ENCODE data around the gene SUPT3H.

The SUPT3H gene

DNA sequence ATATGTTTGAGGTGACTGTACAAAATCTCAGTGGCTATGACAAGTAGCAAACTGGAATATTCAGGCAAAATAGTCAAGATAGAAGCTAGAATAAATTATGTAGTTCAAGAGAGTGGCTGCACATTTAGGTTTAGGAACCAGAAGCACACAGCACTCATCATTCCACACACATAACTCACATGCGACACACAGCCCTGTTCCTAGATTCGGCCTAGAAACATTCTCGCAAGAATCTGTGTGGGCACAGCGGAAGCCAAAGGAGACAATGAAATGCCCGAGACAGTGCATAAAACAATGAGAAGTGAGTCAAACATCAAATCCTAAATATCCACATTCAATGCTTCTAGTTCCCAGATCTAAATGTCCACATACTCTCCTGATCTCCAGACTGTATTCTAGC lies 9.5 kb upstream of the SUPT3H start:
- DNase-seq, result no peak

DNA sequence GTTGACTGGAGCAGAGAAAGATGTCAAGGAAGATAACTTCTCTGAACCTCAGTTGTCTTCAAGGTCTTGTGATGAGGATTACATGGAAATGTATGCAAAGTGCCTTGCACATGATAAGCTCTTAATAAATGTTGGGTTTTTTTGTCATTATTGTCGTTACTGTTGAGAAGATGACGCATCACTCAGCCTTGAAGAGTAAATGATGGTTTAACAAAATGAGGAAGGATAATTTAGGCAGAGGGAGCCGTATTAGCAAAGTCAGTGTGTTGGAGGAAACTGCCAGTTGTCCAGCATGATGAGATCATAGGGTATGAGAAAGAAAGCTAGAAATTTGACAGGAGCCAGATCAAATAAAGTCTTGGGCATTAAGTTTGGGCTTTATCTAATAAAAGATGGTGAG lies 8.8 kb upstream of the SUPT3H start:
- DNase-seq, result no peak

DNA sequence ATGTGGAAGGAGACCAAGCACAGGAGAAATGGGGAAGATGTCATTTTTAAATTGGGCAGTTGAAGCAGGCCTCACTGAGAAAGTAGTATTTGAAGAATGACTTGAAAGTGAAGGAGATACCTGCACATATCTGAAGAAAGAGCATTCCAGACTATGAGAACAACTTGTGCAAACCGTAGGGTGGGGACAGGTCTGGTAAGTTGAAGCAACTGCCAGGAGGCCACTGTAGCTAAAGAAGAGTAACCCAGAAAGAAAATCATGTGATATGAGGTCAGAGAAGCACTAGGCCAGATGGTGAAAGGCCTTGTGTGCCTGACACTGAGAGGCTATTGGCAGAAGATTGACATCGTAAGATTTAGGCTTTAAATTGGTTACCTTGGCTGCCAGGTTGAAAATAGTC lies 4.7 kb upstream of the SUPT3H start:
- no peak for DNase-seq

DNA sequence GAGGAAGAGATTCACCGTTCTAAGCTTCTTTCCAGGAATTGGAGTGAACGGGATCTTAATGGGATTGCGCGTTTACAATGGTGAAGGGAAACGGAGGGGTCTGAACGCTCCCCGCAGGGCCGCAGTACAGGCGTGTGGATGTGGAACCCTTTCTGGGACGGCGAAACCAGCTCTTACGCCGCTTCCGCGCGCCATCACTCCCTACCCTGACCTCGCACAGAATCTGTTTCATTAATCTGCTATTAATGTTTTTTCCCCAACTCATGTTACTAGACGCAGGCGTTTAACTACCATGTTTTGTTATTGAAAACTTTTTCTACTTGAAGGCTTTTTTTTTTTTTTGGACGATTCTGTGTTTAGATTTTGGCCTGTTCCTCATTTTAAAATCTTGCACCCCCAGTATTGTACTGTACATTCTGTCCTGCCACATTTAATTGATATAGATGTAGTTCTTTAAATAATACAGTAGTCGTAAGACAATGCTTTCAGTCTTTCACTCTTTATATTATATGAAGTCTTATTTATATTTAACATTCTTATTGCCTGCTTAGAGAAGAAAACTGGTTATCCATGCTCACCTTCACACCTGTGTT lies 696 bp upstream of the SUPT3H start:
- peak; percentile 85 for DNase-seq

DNA sequence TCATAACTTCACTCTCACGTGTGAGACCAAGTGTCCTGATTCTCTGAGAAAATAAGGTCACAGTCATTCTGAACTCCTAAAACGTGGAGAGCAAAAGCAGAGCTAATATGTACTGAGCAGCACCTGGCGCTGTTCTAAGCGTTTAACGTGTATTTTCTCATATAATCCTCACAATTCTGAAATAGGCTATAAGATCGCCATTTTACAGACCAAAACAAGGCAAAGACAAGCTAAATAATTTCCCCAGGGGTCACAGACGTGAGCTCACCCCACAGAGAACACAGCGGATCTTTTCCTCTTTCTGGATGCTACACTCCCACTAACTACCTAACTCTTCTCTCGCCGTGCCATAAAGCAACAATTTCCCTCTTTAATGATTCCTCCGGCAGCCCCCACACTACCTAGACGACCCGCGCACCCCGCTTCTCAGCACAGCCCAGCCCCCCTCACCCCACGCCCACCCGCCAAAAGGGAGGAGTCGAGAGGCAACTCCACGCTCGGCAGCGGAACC lies 636 bp downstream of the SUPT3H start:
- peak; percentile 56 for DNase-seq

DNA sequence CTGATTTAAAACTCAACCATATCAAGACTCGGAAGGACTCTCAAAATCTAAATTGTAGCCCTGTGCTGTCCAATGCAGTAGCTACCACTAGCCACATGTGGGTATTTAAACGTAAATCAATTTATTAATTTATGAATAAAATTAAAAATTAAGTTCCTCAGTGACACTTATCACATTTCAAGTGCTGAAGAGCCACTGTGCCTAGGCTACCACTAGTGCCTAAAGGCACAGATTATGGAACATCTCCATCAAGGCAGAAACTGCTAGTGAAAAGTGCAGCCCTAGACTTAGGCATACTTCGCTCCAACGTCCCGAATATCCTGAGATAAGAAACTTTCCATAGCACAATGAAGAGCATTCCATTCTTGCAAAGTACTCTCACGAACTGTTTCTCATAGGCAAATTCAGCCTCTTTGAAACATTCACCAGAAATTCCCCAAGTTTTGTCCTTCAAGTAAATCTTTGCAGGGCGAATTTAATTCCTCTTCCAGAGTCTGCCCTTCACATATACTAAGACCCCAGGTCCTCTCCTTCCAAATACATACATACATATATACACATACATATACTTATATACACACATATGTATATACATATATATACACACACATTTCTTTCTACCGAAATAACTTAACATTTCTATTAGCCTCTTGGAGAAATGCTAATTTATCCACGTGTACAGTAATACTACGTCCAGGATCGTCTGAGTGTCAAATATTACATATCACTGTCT lies 1.3 kb downstream of the SUPT3H start:
- DNase-seq, result no peak

DNA sequence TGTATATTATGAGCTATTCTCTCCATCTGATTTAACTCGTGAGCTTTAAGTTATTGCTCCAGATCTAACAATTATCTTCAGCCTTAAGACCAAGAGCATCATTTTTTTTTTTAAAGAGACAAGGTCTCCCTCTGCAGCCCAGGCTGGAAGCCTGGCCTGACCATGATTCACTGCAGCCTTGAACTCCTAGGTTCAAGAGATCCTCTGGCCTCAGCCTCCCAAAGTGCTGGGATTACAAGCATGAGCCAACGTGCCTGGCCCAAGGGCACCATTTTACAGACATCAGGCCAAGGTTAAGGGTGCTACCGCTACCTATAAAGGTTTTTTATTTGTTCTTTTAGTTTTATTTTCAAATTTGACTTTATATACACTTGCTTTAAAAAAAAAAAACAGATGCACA lies 2.3 kb downstream of the SUPT3H start:
- DNase-seq, result no peak

DNA sequence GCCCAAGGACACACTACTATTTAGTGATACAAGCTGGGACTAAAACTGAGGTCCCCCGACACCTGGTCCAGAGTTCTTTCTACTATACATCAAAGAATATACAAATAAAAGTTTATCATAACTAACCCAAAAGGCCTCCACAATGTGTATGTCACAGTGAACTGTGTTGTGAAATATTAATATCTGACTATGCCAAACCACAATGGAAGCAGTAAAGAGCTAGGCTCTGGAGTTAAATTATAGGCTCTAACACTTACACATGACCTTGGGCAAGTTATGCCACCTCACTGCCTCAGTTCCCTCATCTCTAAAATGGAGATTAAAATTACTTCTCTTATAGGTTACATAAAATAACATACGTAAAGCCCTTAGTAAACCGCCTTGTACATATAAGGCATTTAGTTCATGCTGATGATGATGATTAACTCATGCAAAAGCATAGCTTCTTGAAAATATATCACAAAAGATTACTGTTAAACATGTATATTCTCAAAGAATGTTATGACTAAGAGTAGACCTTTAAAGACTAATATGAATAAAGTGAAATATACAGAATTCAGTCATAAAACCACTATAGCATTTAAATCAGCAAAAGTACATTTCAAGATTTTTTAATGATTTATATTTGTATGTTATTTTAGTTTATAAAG lies 5.7 kb downstream of the SUPT3H start:
- no peak for DNase-seq

DNA sequence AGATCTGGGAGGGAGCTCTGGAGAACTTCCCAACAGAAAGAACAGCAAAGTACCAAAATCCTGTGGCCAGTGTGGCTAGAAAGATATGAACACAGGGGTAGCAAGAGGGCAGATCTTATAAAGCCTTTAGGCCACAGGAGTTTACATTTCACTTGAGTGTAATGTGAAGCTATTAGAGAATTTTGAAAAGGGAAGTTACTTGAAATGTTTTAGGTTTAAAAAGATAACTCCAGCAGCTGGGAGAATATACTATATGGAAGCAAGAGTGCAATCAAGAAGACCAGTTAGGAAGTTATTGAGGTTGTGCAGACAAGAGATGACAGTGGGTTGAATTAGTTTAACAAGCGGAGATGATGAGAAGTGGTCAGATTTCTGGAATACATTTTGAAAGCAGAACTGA lies 7.9 kb downstream of the SUPT3H start:
- DNase-seq, result no peak

DNA sequence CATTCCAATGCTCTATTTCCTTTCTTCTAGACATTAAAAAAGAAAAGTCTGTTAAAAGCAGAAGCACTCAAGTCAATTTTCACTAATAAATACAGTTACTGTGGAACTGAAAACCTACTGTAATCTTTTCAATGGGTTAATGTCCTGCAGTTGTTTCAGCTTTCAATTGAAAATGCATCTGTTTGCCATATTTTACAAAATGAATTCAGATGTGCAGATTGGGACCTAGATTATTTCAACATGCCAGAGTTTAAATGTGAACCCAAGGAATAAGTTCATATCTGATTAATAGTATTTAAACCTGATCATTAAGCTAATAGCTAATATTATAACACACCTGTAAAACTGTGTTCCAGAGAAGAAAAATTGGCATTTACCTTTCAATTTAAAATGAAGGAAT lies 9.7 kb downstream of the SUPT3H start:
- no peak for DNase-seq

DNA sequence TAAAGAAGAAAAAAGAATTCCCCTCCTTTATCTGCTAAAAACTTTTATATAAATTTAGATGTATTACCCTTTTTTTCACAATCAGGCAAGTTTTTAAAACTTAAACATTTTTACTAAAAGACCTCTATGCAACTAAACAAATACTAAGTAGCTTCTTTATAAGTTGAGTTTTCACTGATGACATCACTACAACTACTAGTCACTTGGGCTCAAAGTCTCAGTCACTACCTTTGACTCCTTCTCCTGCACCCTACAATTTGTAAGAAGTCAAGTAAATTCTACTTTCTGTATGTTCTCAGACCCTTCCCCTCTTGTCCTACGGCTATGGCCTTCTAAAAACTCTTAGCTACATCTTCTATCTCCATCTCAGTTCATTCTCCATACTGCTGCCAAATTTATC lies 11.2 kb downstream of the SUPT3H start:
- no peak for DNase-seq

DNA sequence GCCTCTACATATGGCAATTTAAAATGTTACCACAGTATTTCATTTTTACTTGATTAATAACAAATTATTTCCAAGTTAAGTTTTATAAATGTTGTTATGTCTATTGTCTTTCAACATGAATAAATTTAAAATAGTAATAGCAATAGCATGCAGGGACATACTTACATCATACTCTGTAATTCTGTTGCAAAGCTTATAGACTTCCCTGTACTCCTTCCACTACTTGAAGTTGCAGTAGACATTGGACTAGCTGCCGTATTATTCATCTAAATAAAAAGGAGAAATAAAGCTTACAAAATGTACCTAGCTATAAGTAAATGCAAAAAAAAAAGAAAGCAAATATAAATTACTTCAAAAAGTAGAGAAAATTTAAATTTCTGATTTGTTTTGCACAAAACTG lies 12.7 kb downstream of the SUPT3H start:
- DNase-seq, result no peak

DNA sequence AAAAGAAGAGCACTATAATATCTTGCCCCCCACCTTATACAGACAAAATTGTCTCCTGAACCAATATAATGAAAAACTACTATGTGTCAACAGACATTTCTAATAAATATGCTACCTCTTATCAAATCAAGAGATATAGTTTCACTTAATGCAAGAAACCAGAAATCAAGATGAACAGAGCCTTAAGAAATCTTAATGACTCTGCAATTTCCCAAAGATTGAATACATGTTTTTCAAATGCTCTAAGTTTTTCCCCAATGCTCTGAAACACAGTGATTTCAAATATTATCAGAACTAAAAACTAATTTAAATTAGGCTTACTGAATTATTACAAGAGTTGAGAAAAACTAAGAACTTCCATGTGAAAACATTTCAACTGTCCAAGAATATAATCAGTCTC lies 13.3 kb downstream of the SUPT3H start:
- no peak for DNase-seq

DNA sequence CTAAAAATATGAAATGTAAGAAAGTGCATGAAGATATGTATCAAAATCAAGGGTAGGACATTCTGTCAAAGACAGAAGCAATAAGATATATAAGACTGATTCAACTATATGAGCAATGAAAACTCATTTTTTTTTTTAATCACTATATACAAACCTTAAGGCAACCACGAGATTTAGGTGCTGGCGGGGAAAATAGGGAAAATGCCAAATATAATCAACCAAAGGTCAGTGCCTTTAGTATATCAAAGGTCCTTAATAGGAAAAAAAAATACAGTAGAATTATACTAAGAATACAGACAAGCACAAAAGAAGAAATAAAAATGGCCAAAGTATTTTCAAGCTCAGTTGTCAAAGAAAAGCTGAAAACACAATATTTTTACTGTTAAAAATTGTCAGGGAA lies 24.1 kb downstream of the SUPT3H start:
- no peak for DNase-seq

DNA sequence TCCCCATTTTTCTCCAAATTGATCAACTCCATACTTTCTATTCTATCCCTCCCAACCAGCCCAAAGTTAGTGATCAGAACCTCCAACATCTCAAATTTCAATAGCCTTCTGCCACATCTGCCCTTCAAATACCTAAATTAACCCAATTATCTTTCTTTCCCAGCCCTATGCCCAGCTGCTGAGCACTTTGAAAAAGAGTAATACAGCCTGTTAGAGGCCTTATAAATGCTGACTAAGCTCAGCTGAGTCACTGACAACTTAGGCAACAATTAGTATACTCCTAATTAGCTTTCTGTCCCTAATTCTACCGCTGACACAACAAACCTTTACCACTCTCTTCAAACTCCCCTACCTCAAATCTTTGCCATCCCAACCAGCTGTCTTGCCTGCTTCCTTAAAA lies 26.1 kb downstream of the SUPT3H start:
- DNase-seq, result no peak

DNA sequence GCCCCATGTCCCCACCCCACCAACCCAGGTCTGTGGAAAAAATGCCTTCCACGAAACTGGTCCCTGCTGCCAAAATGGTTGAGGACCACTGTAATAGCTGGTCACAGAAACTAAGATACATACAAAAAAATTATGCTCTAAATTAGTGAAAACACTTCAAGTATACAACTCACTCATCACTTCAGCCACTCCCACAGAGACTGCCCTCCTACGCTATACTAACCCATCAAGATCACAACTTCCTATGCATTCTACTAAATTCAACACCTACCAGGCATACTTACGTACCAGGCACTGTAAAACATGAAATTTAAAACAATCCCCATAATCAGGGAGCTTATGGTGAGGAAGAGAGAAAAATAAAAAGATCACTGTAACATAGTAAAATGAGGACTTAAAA lies 26.7 kb downstream of the SUPT3H start:
- no peak for DNase-seq

DNA sequence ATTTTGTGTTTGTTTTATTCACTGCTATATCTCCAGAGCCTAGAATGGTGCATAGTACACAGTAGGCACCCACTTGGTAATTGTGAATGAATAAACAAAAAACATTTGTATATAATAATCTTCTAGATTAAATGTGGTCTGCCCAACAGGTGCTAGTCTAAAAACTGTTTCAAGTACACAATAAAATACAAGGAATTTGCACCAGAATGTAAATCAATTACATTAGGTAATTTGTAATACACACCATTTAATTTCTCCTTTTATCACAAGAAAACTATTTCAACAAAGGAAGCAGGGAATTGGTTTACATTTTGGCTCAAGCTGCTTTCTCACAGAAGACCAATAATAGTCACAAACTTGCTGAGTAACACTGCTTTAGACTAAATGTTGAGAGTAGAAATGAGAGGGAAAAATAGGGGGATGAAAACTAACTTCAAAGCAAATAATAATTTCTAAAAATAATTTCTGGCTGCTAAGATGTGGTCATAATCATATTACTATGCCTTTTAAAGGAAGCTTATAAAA lies 27.5 kb downstream of the SUPT3H start:
- no peak for DNase-seq

DNA sequence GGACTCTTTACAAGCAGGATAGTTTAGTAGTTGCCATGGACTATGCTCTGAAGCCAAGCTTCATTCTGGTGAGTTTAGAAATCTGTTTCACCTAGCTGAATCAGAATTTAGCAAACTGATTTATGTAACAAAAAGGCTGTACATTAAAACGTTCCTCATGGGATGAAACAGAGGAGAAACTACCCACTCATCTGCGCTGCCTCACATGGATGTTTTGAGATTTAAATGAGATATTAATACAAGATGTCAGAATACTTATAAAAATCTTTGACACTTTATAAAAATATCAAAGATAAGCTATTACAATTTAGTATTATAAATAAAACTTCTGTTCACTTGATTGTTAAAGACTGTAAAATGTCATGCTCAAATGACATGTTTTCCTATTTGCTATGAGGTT lies 32.8 kb downstream of the SUPT3H start:
- no peak for DNase-seq

DNA sequence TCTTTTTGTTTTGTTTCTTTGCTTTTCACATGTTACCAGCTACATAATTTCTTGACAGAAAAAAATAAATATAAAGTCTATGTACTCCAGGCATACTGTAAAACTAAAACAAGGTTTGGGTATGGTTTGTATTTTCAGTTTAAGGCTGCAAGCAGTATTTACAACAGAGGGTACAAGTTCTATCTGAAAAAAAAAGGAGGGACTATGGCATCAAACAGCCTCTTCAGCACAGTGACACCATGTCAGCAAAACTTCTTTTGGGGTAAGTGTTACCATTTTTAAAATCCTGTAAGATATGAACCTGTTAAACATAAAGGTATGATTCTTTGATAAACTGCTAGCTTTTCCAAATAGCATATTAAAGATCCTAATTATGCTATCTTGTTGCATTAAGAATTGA lies 49.2 kb downstream of the SUPT3H start:
- DNase-seq, result no peak

DNA sequence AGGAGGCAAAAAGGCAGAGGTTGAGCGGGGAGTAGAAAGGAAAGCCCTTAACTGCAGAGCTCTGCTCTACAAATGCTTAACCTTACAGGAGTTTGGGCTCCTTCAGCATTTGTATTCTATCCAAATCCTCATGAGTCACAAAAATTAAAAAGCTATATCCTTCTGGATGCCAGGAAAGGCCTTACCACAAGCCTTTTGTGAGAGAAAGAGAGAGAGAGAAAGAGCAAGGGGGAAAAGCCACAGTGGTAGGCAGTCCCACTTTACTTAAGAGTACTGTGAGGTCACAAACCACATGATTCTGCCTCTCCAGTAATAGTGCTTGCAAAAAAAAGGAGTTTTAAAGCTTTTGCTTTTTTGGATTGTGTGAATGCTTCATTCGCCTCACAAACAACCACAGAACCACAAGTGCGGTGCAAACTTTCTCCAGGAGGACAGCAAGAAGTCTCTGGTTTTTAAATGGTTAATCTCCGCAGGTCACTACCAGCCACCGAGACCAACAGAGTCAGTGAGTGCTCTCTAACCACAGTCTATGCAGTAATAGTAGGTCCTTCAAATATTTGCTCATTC lies 49.7 kb downstream of the SUPT3H start, which contains the start of gene RUNX2:
TSS of gene RUNX2 (plus strand) at position 375 of the 567 bp plus-strand sequence. CDS start 397 bp downstream, outside the sequence.
- DNase-seq, result no peak

DNA sequence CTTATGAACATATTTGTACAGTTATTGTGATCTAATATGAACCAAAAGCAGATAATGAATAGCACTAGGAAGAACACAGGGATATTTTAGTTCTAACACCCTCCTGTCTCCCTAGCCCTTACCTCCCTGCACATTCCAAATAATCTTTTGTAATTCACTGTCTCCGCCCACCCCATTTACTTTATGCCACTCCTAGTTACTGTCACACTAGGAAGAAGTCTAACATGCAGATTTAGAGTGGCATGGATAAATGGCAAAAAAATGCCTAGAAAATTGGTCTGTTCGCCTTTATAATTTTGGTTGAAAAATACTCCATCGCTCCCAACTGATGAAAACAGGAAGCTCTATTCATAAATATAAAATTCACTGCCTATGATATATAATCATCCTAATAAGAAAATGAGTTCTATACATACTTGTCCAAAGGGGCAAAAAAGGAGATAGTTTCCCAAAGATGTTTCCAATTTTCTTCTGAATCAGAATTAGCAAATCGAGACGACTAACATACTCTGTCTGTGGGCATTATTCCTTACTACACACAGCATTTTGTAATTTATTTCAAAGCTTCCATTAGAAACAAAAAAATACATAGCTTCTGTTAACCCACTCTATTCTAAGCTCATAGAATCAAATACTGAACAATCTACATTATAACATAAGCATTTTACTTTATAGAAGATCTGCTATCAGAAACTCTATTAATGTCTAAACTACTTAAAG lies 50.9 kb downstream of the SUPT3H start:
- DNase-seq, result no peak

DNA sequence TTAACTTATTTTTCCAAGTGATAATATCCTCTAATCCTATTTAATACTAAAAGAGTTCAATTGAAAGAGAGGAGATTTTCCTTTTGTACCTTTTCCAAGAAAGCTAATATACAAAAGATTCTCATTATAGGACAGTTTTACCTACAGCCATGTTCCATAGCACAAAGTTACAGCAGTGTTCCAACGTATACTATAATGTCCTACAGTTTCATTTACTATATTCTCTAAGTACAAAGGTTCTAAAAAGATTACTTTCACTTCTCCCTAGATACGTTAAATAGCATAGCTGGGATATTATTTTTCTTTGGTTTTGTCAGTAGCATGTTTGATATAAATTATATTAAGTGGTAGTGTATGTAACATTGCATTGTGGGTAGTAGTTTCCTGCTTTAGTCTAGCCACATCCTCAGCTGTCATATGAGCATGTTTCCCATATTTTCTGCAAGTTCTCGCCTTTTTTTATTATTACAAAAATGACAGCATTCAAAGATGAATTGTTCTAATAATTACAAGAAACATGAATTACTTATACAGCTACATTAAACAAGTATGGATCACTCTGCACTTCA lies 54.0 kb downstream of the SUPT3H start:
- no peak for DNase-seq

DNA sequence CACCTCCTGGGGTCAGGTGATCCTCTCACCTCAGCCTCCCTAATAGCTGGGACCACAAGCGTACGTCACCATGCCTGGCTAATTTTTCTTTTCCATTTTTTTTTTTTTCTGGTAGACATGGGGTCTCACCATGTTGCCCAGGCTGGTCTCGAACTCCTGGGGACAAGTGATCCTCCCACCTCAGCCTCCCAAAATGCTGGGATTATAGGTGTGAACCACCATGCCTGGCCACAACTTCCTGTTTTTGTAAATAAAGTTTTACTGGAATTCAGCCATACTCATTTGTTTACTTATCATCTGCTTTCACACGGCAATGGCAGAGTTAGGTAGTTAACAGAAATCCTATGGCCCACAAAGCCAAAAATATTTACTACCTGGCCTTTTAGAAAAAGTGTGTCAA lies 57.4 kb downstream of the SUPT3H start:
- DNase-seq, result no peak
